CD4-positive, alpha-beta T cell treated with Interferon alpha-2 for 1 hour (primary cell): ENCODE data around the gene OR2L13.
"Not testable (repeated sequence)": the region's sequence is repeated elsewhere in the genome, so short reads cannot be mapped to it uniquely, and the experiment has no call there.

Experiments
- DNase-seq, 2 donors: peaks; one replicate each; pipeline ENCODE4 v3.0.0-alpha.2; 2020 to 2022

The OR2L13 gene, protein sequence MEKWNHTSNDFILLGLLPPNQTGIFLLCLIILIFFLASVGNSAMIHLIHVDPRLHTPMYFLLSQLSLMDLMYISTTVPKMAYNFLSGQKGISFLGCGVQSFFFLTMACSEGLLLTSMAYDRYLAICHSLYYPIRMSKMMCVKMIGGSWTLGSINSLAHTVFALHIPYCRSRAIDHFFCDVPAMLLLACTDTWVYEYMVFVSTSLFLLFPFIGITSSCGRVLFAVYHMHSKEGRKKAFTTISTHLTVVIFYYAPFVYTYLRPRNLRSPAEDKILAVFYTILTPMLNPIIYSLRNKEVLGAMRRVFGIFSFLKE

DNA sequence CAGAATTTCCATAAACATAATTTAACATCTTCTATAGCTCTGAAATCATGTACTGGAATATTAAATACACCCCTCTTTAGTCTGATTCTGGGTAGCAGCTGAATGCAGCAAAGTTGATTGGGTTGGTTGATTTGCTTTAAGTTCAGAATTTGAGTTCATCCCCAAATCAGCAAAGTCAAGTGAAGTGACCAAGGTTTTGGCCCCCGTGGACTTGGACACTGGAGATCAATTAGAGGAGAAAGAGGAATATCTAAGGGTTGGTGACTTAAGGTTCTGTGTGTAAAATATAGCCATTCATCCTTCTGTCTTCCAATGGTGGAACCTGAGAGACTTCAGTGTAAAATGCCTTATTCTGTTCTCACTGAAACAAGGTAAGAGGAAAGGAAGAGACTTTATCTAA, at the start of gene OR2L13:
TSS of gene OR2L13 (plus strand) at position 301 of the 400 bp plus-strand sequence. CDS start 4,192 bp downstream, outside the sequence.
- DNase-seq = no peak

- DNase-seq = no peak
Measured at GRCh38 chr1:248045209-248045608, 49.8 kb upstream of the OR2L13 start.

- DNase-seq = no peak
Measured at GRCh38 chr1:248046536-248046935, 48.4 kb upstream of the OR2L13 start, which contains the start of gene OR2L3. Gene OR2L3, plus strand, starts transcription at chr1:248046836. Its CDS starts 13,846 bp downstream, at chr1:248060682.

DNA sequence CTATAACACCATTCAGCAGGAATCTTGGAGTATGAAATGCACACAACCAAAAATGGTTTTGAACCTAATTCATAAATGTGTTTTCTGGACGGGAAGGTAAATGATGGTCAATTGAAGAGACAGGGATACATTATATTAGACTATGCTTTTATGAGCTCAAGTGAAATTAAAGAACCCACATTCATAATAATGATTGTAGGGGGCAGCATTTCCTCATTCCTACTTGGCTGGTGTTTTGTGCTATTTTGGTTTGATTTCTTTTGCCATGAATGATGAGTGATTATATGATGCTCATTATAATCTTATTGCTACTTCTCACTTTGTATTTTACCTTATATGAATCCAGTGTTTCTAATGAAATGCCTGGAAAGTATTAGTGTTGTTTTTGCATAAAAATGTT, 48.0 kb upstream of the OR2L13 start:
- no peak for DNase-seq

DNA sequence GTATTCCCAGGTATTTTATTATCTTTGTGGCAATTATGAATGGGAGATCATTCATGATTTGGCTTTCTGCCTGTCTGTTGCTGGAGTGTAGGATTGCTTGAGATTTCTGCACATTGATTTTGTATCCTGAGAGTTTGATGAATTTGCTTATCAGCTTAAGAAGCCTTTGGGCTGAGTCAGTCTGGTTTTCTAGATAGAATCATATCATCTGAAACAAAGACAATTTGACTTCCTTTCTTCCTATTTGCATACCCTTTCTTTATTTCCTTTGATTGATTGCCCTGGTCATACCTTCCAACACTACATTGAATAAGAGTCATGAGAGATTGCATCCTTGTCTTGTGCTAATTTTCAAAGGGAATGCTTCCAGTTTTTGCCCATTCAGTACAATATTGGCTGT, 40.3 kb upstream of the OR2L13 start:
- no peak for DNase-seq

- DNase-seq = no peak
Measured at GRCh38 chr1:248055261-248055660, 39.7 kb upstream of the OR2L13 start.

- DNase-seq = no peak
Measured at GRCh38 chr1:248065071-248065470, 29.9 kb upstream of the OR2L13 start.

DNA sequence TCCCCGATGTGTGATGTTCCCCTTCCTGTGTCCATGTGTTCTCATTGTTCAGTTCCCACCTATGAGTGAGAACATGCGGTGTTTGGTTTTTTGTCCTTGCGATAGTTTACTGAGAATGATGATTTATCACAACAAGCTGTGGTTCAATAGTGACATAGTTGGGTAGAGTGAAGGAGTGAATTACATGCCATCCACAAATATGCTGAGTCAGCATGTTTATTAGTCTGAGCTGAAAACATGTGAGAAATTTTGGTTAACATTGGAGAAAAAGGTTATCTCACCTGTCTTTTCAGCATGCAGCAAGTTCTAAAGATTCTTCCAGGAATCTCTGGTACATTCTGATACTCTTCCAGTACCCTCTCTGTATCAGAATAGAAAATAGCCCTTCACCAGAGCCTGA, 29.4 kb upstream of the OR2L13 start:
- no peak for DNase-seq

GRCh38 chr1:248083864-248084263, 11.1 kb upstream of the OR2L13 start:
- DNase-seq = not testable (repeated sequence)

GRCh38 chr1:248098529-248098928, 3.5 kb downstream of the OR2L13 start:
- no peak for DNase-seq

- DNase-seq = no peak
Measured at GRCh38 chr1:248102847-248103246, 7.9 kb downstream of the OR2L13 start.

GRCh38 chr1:248111157-248111556, 16.2 kb downstream of the OR2L13 start:
- DNase-seq = no peak

DNA sequence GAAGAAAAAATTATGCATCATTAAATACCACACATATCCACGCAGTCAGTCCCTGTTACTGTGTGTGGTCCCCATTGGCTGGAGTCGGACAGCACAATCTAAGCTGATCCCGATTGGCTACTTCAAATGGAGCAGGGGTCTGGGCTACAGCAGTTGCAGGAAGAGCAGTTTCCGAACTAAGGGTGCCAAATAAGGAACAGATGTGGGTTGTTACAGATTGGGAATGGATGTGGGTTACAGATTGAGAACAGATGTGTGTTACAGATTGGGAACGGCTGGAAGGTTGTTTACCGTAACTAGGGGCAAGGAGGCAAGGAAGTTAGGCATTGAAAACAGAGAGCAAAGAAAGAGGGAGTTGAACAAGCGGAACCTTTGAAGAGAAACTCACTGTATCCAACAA, 19.9 kb downstream of the OR2L13 start:
- no peak for DNase-seq

DNA sequence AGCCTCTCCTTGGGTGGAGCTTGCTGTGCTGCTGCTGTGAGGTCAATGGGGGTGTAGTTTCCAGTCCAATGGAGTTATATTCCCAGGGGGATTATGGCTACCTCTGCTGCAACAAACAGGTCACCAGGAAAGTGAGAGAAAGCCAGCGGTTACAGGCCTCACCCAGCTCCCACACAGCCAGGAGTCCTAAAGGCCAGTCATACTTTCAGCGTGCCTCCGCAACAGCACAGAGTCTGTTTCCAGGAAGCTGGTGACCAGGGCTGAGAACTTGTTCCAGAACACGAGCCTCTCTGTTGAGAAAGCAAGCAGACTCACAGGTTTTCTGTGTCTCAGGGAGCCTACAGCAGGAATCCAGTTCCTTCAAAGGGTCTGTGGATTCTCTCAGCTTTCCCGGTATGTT, 32.7 kb downstream of the OR2L13 start:
- no peak for DNase-seq

GRCh38 chr1:248136811-248137210, 41.8 kb downstream of the OR2L13 start:
- DNase-seq = no peak

- DNase-seq = no peak
Measured at GRCh38 chr1:248140846-248141245, 45.9 kb downstream of the OR2L13 start.

- no peak for DNase-seq
Measured at GRCh38 chr1:248143311-248143710, 48.3 kb downstream of the OR2L13 start.

- DNase-seq = no peak
Measured at GRCh38 chr1:248144513-248145198, 49.7 kb downstream of the OR2L13 start, which contains the start of gene OR2M5. Gene OR2M5, plus strand, starts transcription at chr1:248145148. Its CDS starts 0 bp downstream, at chr1:248145148.
